Activated CD4-positive, alpha-beta T cell treated with anti-CD3 and anti-CD28 coated beads for 36 hours (primary cell): ENCODE results near the gene IRX3. TPM values are rescaled to one million over a fixed set of nuclear protein-coding genes. Genes with fewer than 3 reads are reported as not detected.
A peak's percentile ranks its signal among the peaks of the same experiment; 100 is the strongest.

ENCODE experiments used
- ATAC-seq: fragments of 200-7000 bp; cut with Tn5 transposase; one replicate; pipeline ENCODE4 v1.10.0; 2021; ENCODE audit warnings: mild to moderate bottlenecking, moderate library complexity
- CTCF ChIA-PET: fragments of 350-600 bp; sonication (Branson Sonifier 250); formaldehyde crosslinking; loops from one replicate; lab custom pipeline; 2021; ENCODE audit warnings: antibody characterized with exemption; lab: Charles Lee
- POLR2A ChIA-PET: fragments of 350-600 bp; sonication (Branson Sonifier 250); formaldehyde crosslinking; loops from one replicate; lab custom pipeline; 2021; ENCODE audit warnings: antibody characterized with exemption, inconsistent platforms; lab: Charles Lee
- DNase-seq: peaks from one replicate; pipeline ENCODE4 v3.0.0-alpha.2; 2020
- H3K27ac Mint-ChIP-seq: one replicate; pipeline ENCODE4 v1.8.0; 2021; ENCODE audit warnings: mixed read lengths
- H3K27me3 Mint-ChIP-seq: one replicate; pipeline ENCODE4 v1.8.0; 2021; ENCODE audit warnings: mixed read lengths
- H3K36me3 Mint-ChIP-seq: one replicate; pipeline ENCODE4 v1.8.0; 2021; ENCODE audit warnings: low read depth, mixed read lengths
- H3K4me1 Mint-ChIP-seq: one replicate; pipeline ENCODE4 v1.8.0; 2021; ENCODE audit warnings: mixed read lengths
- H3K4me3 Mint-ChIP-seq: one replicate; pipeline ENCODE4 v1.8.0; 2021; ENCODE audit warnings: mild to moderate bottlenecking, moderate library complexity, mixed read lengths
- H3K9me3 Mint-ChIP-seq: one replicate; pipeline ENCODE4 v1.8.0; 2021; ENCODE audit warnings: low read depth, mixed read lengths
- intact Hi-C, 2 experiments: fragments of 100-400 bp; cut with DNase I in 1 of 2; cut with micrococcal nuclease in 1 of 2; formaldehyde crosslinking; loops; one replicate each; pipeline versions ENCODE4 v1.14.2 to v1.15.1; 2022 to 2024; cut with DNase I, micrococcal nuclease
- total RNA-seq, 2 experiments: library from RNA; stranded (reverse); gene quantifications; one replicate each; pipeline ENCODE4 v1.2.3, GENCODE V29; 2021

Gene IRX3
- total RNA-seq, 2 experiments from 2014 or later = not detected

GRCh38 chr16:54242199-54242598, 44.4 kb downstream of the IRX3 start:
- no peak overlapping the region for H3K27ac Mint-ChIP-seq
- no peaks in the 10 kb centered on the region for H3K36me3 Mint-ChIP-seq
- POLR2A ChIA-PET = no interaction called here
- no peak for ATAC-seq
- CTCF ChIA-PET = interaction anchor here (0.7 to 0.9 kb wide), 2 partner anchors 49 to 693 kb away, joined by 3 read pairs; no protein-coding TSS in a partner anchor
- peaks cover 5% of the 10 kb centered on the region for H3K9me3 Mint-ChIP-seq
- H3K4me1 Mint-ChIP-seq = no peaks in the 10 kb centered on the region
- DNase-seq = peak; percentile 8
- H3K27me3 Mint-ChIP-seq = peaks cover 7% of the 10 kb centered on the region
- H3K4me3 Mint-ChIP-seq = no peak overlapping the region
- intact Hi-C loops = no loop called here

GRCh38 chr16:54241525-54241924, 45.1 kb downstream of the IRX3 start:
- no peak overlapping the region for H3K4me3 Mint-ChIP-seq
- H3K9me3 Mint-ChIP-seq = peaks cover 5% of the 10 kb centered on the region
- ChIA-PET POLR2A (no interaction called here), CTCF (no interaction called here)
- no peak overlapping the region for H3K27ac Mint-ChIP-seq
- no peaks in the 10 kb centered on the region for H3K36me3 Mint-ChIP-seq
- intact Hi-C loops = no loop called here
- H3K27me3 Mint-ChIP-seq = peaks cover 7% of the 10 kb centered on the region
- ATAC-seq (no peak), DNase-seq (no peak)
- H3K4me1 Mint-ChIP-seq = no peaks in the 10 kb centered on the region

- H3K9me3 Mint-ChIP-seq = no peaks in the 10 kb centered on the region
- intact Hi-C loops = no loop called here
- peaks cover 7% of the 10 kb centered on the region for H3K27me3 Mint-ChIP-seq
- no peaks in the 10 kb centered on the region for H3K4me1 Mint-ChIP-seq
- H3K36me3 Mint-ChIP-seq = no peaks in the 10 kb centered on the region
- no peak for DNase-seq
- no peak overlapping the region for H3K27ac Mint-ChIP-seq
- no peak for ATAC-seq
- ChIA-PET POLR2A (no interaction called here), CTCF (interaction anchor here (0.7 kb wide), 1 partner anchor 232 kb away, joined by 4 read pairs; no protein-coding TSS in a partner anchor)
- H3K4me3 Mint-ChIP-seq = no peak overlapping the region
Measured at GRCh38 chr16:54240271-54241129, 46.1 kb downstream of the IRX3 start.

- intact Hi-C loops = no loop called here
- DNase-seq (no peak), ATAC-seq (no peak)
- ChIA-PET CTCF (no interaction called here), POLR2A (no interaction called here)
- H3K9me3 Mint-ChIP-seq = no peaks in the 10 kb centered on the region
- no peaks in the 10 kb centered on the region for H3K4me1 Mint-ChIP-seq
- H3K27ac Mint-ChIP-seq = no peak overlapping the region
- no peak overlapping the region for H3K4me3 Mint-ChIP-seq
- H3K36me3 Mint-ChIP-seq = no peaks in the 10 kb centered on the region
- H3K27me3 Mint-ChIP-seq = peaks cover 7% of the 10 kb centered on the region
Measured at GRCh38 chr16:54239456-54239855, 47.1 kb downstream of the IRX3 start.

GRCh38 chr16:54236773-54237172, 49.8 kb downstream of the IRX3 start:
- no peak overlapping the region for H3K27ac Mint-ChIP-seq
- no peak for ATAC-seq

GRCh38 chr16:54233615-54234014, 53.0 kb downstream of the IRX3 start:
- ChIA-PET CTCF (no interaction called here), POLR2A (no interaction called here)
- Mint-ChIP-seq H3K27ac (no peak overlapping the region), H3K27me3 (peaks cover 9% of the 10 kb centered on the region), H3K9me3 (no peaks in the 10 kb centered on the region), H3K4me1 (no peaks in the 10 kb centered on the region), H3K4me3 (no peak overlapping the region), H3K36me3 (no peaks in the 10 kb centered on the region)
- DNase-seq (no peak), ATAC-seq (no peak)
- intact Hi-C loops = no loop called here

More at GRCh38 chr16:54236773-54237172, 49.8 kb downstream of the IRX3 start:
- Mint-ChIP-seq H3K9me3 (no peaks in the 10 kb centered on the region), H3K27me3 (peaks cover 3% of the 10 kb centered on the region), H3K4me1 (no peaks in the 10 kb centered on the region), H3K4me3 (no peak overlapping the region), H3K36me3 (no peaks in the 10 kb centered on the region)
- ChIA-PET CTCF (no interaction called here), POLR2A (no interaction called here)
- intact Hi-C loops = no loop called here
- DNase-seq = no peak
